Panc1 (cell line): ENCODE results near the gene NASP.

Experiments
- CTCF ChIP-seq: fragments of 450-650 bp; IDR thresholded peaks from 2 replicates; pipeline ENCODE4 v1.5.1; 2017; ENCODE audit warnings: mild to moderate bottlenecking
- POLR2AphosphoS5 ChIP-seq: IDR thresholded peaks from 2 replicates; pipeline ENCODE4 v1.6.1; 2012; ENCODE audit warnings: mild to moderate bottlenecking, low read depth, low read length, moderate library complexity
- REST ChIP-seq, 2 experiments: IDR thresholded peaks; 2 replicates each; pipeline ENCODE4 v1.6.1; 2011 to 2012; ENCODE audit warnings: low read depth in 2 of 2, control low read depth in 1 of 2, low read length in 1 of 2, mild to moderate bottlenecking in 1 of 2, moderate library complexity in 1 of 2; ENCODE audit not compliant: insufficient read depth in 1 of 2
- SIN3A ChIP-seq: IDR thresholded peaks from 2 replicates; pipeline ENCODE4 v1.6.1; 2012; ENCODE audit warnings: low read depth, mild to moderate bottlenecking, low read length, moderate library complexity, borderline replicate concordance; ENCODE audit not compliant: insufficient read depth
- TCF7L2 ChIP-seq: IDR thresholded peaks from 2 replicates; pipeline ENCODE4 v1.6.1; 2011; ENCODE audit warnings: mild to moderate bottlenecking, low read depth, low read length, inconsistent platforms

DNA sequence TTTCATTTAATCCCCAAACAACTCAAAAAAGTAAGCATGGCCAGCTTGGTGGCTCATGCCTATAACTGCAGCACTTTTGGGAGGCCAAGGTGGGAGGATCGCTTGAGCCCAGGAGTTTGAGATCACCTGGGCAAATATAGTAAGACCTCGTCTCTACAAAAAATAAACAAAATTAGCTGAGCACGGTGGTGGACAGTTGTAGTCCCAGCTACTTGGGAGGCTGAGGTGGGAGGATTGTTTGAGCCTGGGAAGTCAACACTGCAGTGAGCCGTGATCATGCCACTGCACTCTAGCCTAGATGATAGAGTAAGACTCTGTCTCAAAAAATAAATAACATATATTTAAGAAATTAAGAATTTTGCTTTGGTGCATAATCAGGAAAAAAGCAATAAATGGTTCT lies 39.3 kb upstream of the NASP start:
- no peak for TF ChIP-seq CTCF
- TF ChIP-seq TCF7L2 = no peak
- no peak for TF ChIP-seq REST (IDR thresholded peaks at IDR 0.05; ENCODE audit: insufficient read depth in 1 of 2, low read depth in 2 of 2, low read length in 1 of 2)
- no peak for TF ChIP-seq SIN3A
- no peak for TF ChIP-seq POLR2AphosphoS5
